Neutrophil (primary cell): Measurements from ENCODE around the gene CIDEC.

ENCODE experiments used
- H3K27ac ChIP-seq: fragments of 200-600 bp; sonication (generic); 2 replicates; pipeline ENCODE4 v1.5.1; 2016; ENCODE audit warnings: mild to moderate bottlenecking, moderate library complexity
- H3K27me3 ChIP-seq: fragments of 200-600 bp; sonication (generic); 2 replicates; pipeline ENCODE4 v1.6.0; 2016; ENCODE audit warnings: mild to moderate bottlenecking
- H3K36me3 ChIP-seq: fragments of 200-600 bp; sonication (generic); 2 replicates; pipeline ENCODE4 v1.5.1; 2017
- H3K4me1 ChIP-seq, 2 experiments: fragments of 200-600 bp in 1 of 2; sonication (generic) in 1 of 2; 1 replicate in 1 of 2; 2 replicates in 1 of 2; pipeline versions ENCODE4 v1.5.1 to v1.6.1; 2013 to 2016; ENCODE audit warnings: low read depth in 1 of 2, low read length in 1 of 2, mild to moderate bottlenecking in 1 of 2, moderate library complexity in 1 of 2; ENCODE audit not compliant: control insufficient read depth in 1 of 2, insufficient read depth in 1 of 2
- H3K4me3 ChIP-seq, 2 experiments: fragments of 200-600 bp in 1 of 2; sonication (generic) in 1 of 2; 1 replicate in 1 of 2; 2 replicates in 1 of 2; pipeline ENCODE4 v1.5.1; 2013 to 2016; ENCODE audit warnings: low read depth in 1 of 2, low read length in 1 of 2, mild to moderate bottlenecking in 1 of 2, moderate library complexity in 1 of 2
- H3K9me3 ChIP-seq: fragments of 200-600 bp; sonication (generic); 2 replicates; pipeline ENCODE4 v1.5.1; 2016
- CTCF ChIP-seq: fragments of 200-600 bp; sonication (generic); IDR thresholded peaks from 2 replicates; pipeline ENCODE4 v1.5.1; 2016; ENCODE audit warnings: antibody characterized with exemption

CIDEC gene

GRCh38 chr3:9912294-9912935, 32.4 kb upstream of the CIDEC start:
- Histone ChIP-seq H3K27me3 (no peaks in the 10 kb centered on the region), H3K9me3 (no peaks in the 10 kb centered on the region), H3K36me3 (no peaks in the 10 kb centered on the region), H3K27ac (no peak overlapping the region), H3K4me1 (peaks cover 32 to 34% of the 10 kb centered on the region in 2 experiments), H3K4me3 (no peak overlapping the region)
- no peak for TF ChIP-seq CTCF

GRCh38 chr3:9911863-9912262, 31.8 kb upstream of the CIDEC start:
- Histone ChIP-seq H3K27ac (no peak overlapping the region), H3K27me3 (no peaks in the 10 kb centered on the region), H3K36me3 (no peaks in the 10 kb centered on the region), H3K4me1 (peaks cover 29% of the 10 kb centered on the region in 2 experiments), H3K9me3 (no peaks in the 10 kb centered on the region), H3K4me3 (no peak overlapping the region)
- TF ChIP-seq CTCF, result no peak

- no peak overlapping the region for H3K27ac ChIP-seq
- no peak overlapping the region for H3K4me3 ChIP-seq
- no peaks in the 10 kb centered on the region for H3K27me3 ChIP-seq
- H3K4me1 ChIP-seq, result peaks cover 5 to 6% of the 10 kb centered on the region in 2 experiments
- TF ChIP-seq CTCF, result no peak
- H3K36me3 ChIP-seq, result no peaks in the 10 kb centered on the region
- no peaks in the 10 kb centered on the region for H3K9me3 ChIP-seq
Measured at GRCh38 chr3:9909221-9910013, 29.4 kb upstream of the CIDEC start.

- Histone ChIP-seq H3K36me3 (no peaks in the 10 kb centered on the region), H3K27ac (no peak overlapping the region), H3K4me1 (peaks cover 4 to 6% of the 10 kb centered on the region in 2 experiments), H3K4me3 (no peak overlapping the region), H3K27me3 (no peaks in the 10 kb centered on the region), H3K9me3 (no peaks in the 10 kb centered on the region)
- no peak for TF ChIP-seq CTCF
Measured at GRCh38 chr3:9908286-9908685, 28.2 kb upstream of the CIDEC start.

- H3K4me1 ChIP-seq, result peaks cover 12% of the 10 kb centered on the region in 2 experiments
- H3K36me3 ChIP-seq, result no peaks in the 10 kb centered on the region
Measured at GRCh38 chr3:9906480-9906879, 26.4 kb upstream of the CIDEC start.

More at GRCh38 chr3:9906480-9906879, 26.4 kb upstream of the CIDEC start:
- Histone ChIP-seq H3K27me3 (no peaks in the 10 kb centered on the region), H3K27ac (no peak overlapping the region), H3K9me3 (no peaks in the 10 kb centered on the region), H3K4me3 (no peak overlapping the region)
- no peak for TF ChIP-seq CTCF
